Activated naive CD4-positive, alpha-beta T cell treated with anti-CD3 and anti-CD28 coated beads, Interleukin-2, amount 50 U/mL, for 16 hours (primary cell): Measurements from ENCODE around the gene THAP8.

Source experiments
- DNase-seq: peaks from one replicate; pipeline ENCODE4 v3.0.0-alpha.2; 2020

Gene THAP8

GRCh38 chr19:36027696-36028095 is 26.4 kb downstream of the THAP8 start:
- DNase-seq = no peak

- DNase-seq = no peak
Measured at GRCh38 chr19:36026091-36026876, 27.8 kb downstream of the THAP8 start.

- DNase-seq = no peak
Measured at GRCh38 chr19:36025541-36025940, 28.5 kb downstream of the THAP8 start.

GRCh38 chr19:36023432-36023831 is 30.7 kb downstream of the THAP8 start:
- DNase-seq = no peak

GRCh38 chr19:36019061-36019670 is 34.9 kb downstream of the THAP8 start:
- no peak for DNase-seq

GRCh38 chr19:36014012-36014924 is 39.8 kb downstream of the THAP8 start, which contains the start of gene ALKBH6:
TSS of gene ALKBH6 (minus strand) at chr19:36014213. CDS start at chr19:36013397, 816 bp downstream.
- peak; percentile 100 for DNase-seq

- DNase-seq = no peak
Measured at GRCh38 chr19:36013280-36014011, 40.6 kb downstream of the THAP8 start.

GRCh38 chr19:36010402-36010801 is 43.7 kb downstream of the THAP8 start:
- DNase-seq = no peak

GRCh38 chr19:36009633-36010379 is 44.3 kb downstream of the THAP8 start:
- no peak for DNase-seq

GRCh38 chr19:36009220-36009619 is 44.9 kb downstream of the THAP8 start:
- DNase-seq = peak; percentile 63

- DNase-seq = no peak
Measured at GRCh38 chr19:36008336-36008978, 45.6 kb downstream of the THAP8 start, which contains the start of gene SYNE4. TSS of gene SYNE4 (minus strand) at chr19:36008813. CDS start at chr19:36008681, 132 bp downstream.

GRCh38 chr19:36006955-36007354 is 47.1 kb downstream of the THAP8 start:
- DNase-seq = no peak

GRCh38 chr19:36003284-36003683 is 50.8 kb downstream of the THAP8 start:
- DNase-seq = no peak

GRCh38 chr19:36001605-36002004 is 52.5 kb downstream of the THAP8 start:
- no peak for DNase-seq

- no peak for DNase-seq
Measured at GRCh38 chr19:35996777-35997176, 57.3 kb downstream of the THAP8 start.

- DNase-seq = peak; percentile 95
Measured at GRCh38 chr19:35995048-35995993, 58.8 kb downstream of the THAP8 start, which contains the start of gene SDHAF1. TSS of gene SDHAF1 (plus strand) at chr19:35995188. CDS start at chr19:35995275, 87 bp downstream.

GRCh38 chr19:35993923-35994598 is 60.0 kb downstream of the THAP8 start:
- DNase-seq = no peak

GRCh38 chr19:35992907-35993765 is 60.9 kb downstream of the THAP8 start:
- DNase-seq = no peak
